ENCODE data around the gene MPHOSPH9.

MPHOSPH9 gene

DNA sequence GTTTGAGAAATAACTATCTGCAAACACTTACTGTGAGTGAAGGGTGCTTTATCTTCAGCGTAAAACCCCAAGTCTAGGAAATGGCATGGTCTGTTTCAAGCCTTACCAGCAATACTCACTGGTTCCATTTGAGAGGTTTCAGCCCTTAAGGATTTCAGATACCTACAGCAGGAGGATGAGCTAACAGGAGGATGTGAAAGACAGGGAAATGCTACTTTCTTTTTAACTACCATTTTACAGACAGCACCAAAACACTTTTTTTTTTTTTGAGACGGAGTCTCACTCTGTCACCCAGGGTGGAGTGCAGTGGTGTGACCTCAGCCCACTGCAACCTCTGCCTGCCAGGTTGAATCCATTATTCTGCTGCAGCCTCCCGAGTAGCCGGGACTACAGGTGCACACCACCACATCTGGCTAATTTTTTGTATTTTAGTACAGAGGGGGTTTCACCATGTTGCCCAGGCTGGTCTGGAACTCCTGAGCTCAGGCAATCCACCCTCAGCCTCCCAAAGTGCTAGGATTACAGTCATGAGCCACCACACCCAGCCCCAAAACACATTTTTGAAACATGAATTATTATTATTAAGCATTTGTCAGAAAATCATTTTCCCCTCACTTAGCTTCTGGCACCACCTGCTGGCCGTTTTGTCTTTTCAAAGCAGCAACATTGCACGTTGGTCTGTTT, 4.8 kb upstream of the MPHOSPH9 start:
- Histone ChIP-seq H3K27me3 (ENCODE audit: insufficient read depth, low read length) (no peaks in the 10 kb centered on the region), H2AFZ (ENCODE audit: insufficient read depth, low read length, poor library complexity) (no peak overlapping the region), H4K8ac (ENCODE audit: low read depth, low read length) (no peak overlapping the region), H3K4me1 (ENCODE audit: control insufficient read depth in 1 of 2, insufficient read depth in 2 of 2, low read length in 2 of 2) (peaks cover 2 to 7% of the 10 kb centered on the region in 2 experiments), H3K79me2 (ENCODE audit: control insufficient read depth, insufficient read depth, low read length, poor library complexity) (peaks cover 9% of the 10 kb centered on the region), H3K4ac (ENCODE audit: low read depth, low read length) (no peak overlapping the region), H3K4me3 (ENCODE audit: low read depth, low read length) (no peak overlapping the region), H3K79me1 (ENCODE audit: low read length) (peaks cover 4% of the 10 kb centered on the region), H2BK120ac (ENCODE audit: insufficient read depth, low read length, poor library complexity) (no peak overlapping the region), H3K9me3 (ENCODE audit: insufficient read depth, low read depth, low read length) (peaks cover 2% of the 10 kb centered on the region), H3K14ac (ENCODE audit: low read length) (no peak overlapping the region), H3K4me2 (ENCODE audit: low read length) (no peak overlapping the region), H3K18ac (ENCODE audit: low read length) (no peak overlapping the region), H3K9ac (ENCODE audit: low read length) (no peak overlapping the region), H3K36me3 (ENCODE audit: control insufficient read depth in 1 of 2, insufficient read depth in 2 of 2, low read length in 2 of 2) (peaks cover 0 to 2% of the 10 kb centered on the region in 2 experiments), H4K12ac (ENCODE audit: low read depth, low read length) (no peak overlapping the region), H2BK12ac (ENCODE audit: low read length) (no peak overlapping the region), H2AK5ac (ENCODE audit: low read length) (no peak overlapping the region), H3K27ac (ENCODE audit: low read depth, low read length) (no peak overlapping the region), H3K23ac (ENCODE audit: low read length) (no peak overlapping the region), H4K91ac (ENCODE audit: low read depth, low read length) (no peak overlapping the region), H2BK5ac (ENCODE audit: low read depth, low read length, poor library complexity) (no peak overlapping the region)
- WGBS (ENCODE audit: extremely low coverage, insufficient coverage, insufficient read length): no CpG with 5 or more reads among the region's 6 CpGs
- peak; percentile 72 to 92 for DNase-seq

- Histone ChIP-seq H3K79me2 (ENCODE audit: control insufficient read depth, insufficient read depth, low read length, poor library complexity) (peaks cover 9% of the 10 kb centered on the region), H3K27ac (ENCODE audit: low read depth, low read length) (peak overlapping the region; percentile 62), H3K14ac (ENCODE audit: low read length) (peak overlapping the region; percentile 74), H4K91ac (ENCODE audit: low read depth, low read length) (peak overlapping the region; percentile 64), H2BK120ac (ENCODE audit: insufficient read depth, low read length, poor library complexity) (peak overlapping the region; percentile 64), H3K9me3 (ENCODE audit: insufficient read depth, low read depth, low read length) (peaks cover 2% of the 10 kb centered on the region), H3K4ac (ENCODE audit: low read depth, low read length) (peak overlapping the region; percentile 95), H3K4me1 (ENCODE audit: control insufficient read depth in 1 of 2, insufficient read depth in 2 of 2, low read length in 2 of 2) (peaks cover 5 to 7% of the 10 kb centered on the region in 2 experiments), H3K4me3 (ENCODE audit: low read depth, low read length) (peak overlapping the region; percentile 81), H3K79me1 (ENCODE audit: low read length) (peaks cover 6% of the 10 kb centered on the region), H2AFZ (ENCODE audit: insufficient read depth, low read length, poor library complexity) (peak overlapping the region; percentile 86), H3K9ac (ENCODE audit: low read length) (peak overlapping the region; percentile 81), H3K27me3 (ENCODE audit: insufficient read depth, low read length) (no peaks in the 10 kb centered on the region), H4K12ac (ENCODE audit: low read depth, low read length) (peak overlapping the region; percentile 49), H3K4me2 (ENCODE audit: low read length) (peak overlapping the region; percentile 81), H2BK12ac (ENCODE audit: low read length) (no peak overlapping the region), H2BK5ac (ENCODE audit: low read depth, low read length, poor library complexity) (peak overlapping the region; percentile 35), H3K18ac (ENCODE audit: low read length) (peak overlapping the region; percentile 83), H2AK5ac (ENCODE audit: low read length) (peak overlapping the region; percentile 84), H4K8ac (ENCODE audit: low read depth, low read length) (peak overlapping the region; percentile 89), H3K23ac (ENCODE audit: low read length) (no peak overlapping the region), H3K36me3 (ENCODE audit: control insufficient read depth in 1 of 2, insufficient read depth in 2 of 2, low read length in 2 of 2) (no peaks in the 10 kb centered on the region)
- no peak for DNase-seq
- no CpG with 5 or more reads among the region's 42 CpGs for WGBS (ENCODE audit: extremely low coverage, insufficient coverage, insufficient read length)
These were observed 766 bp upstream of the MPHOSPH9 start for GRCh38 chr12:123233505-123234308.

GRCh38 chr12:123232472-123232806, 502 bp downstream of the MPHOSPH9 start:
- H3K79me2 ChIP-seq (ENCODE audit: control insufficient read depth, insufficient read depth, low read length, poor library complexity): peaks cover 9% of the 10 kb centered on the region
- WGBS (ENCODE audit: extremely low coverage, insufficient coverage, insufficient read length): no CpG with 5 or more reads among the region's 15 CpGs

GRCh38 chr12:123231931-123232330, 1.0 kb downstream of the MPHOSPH9 start:
- H2BK12ac ChIP-seq (ENCODE audit: low read length): no peak overlapping the region
- no peak overlapping the region for H4K12ac ChIP-seq (ENCODE audit: low read depth, low read length)
- no peak overlapping the region for H3K14ac ChIP-seq (ENCODE audit: low read length)
- DNase-seq: no peak
- H4K91ac ChIP-seq (ENCODE audit: low read depth, low read length): no peak overlapping the region
- H3K23ac ChIP-seq (ENCODE audit: low read length): no peak overlapping the region
- H4K8ac ChIP-seq (ENCODE audit: low read depth, low read length): no peak overlapping the region
- no peak overlapping the region for H3K27ac ChIP-seq (ENCODE audit: low read depth, low read length)
- H3K36me3 ChIP-seq (ENCODE audit: control insufficient read depth in 1 of 2, insufficient read depth in 2 of 2, low read length in 2 of 2): no peaks in the 10 kb centered on the region
- no peak overlapping the region for H2BK5ac ChIP-seq (ENCODE audit: low read depth, low read length, poor library complexity)
- peaks cover 5 to 7% of the 10 kb centered on the region in 2 experiments for H3K4me1 ChIP-seq (ENCODE audit: control insufficient read depth in 1 of 2, insufficient read depth in 2 of 2, low read length in 2 of 2)
- H3K4ac ChIP-seq (ENCODE audit: low read depth, low read length): no peak overlapping the region
- H2BK120ac ChIP-seq (ENCODE audit: insufficient read depth, low read length, poor library complexity): no peak overlapping the region
- no peaks in the 10 kb centered on the region for H3K27me3 ChIP-seq (ENCODE audit: insufficient read depth, low read length)
- WGBS (ENCODE audit: extremely low coverage, insufficient coverage, insufficient read length): no CpG with 5 or more reads among the region's 5 CpGs
- H3K79me1 ChIP-seq (ENCODE audit: low read length): peaks cover 6% of the 10 kb centered on the region
- peaks cover 2% of the 10 kb centered on the region for H3K9me3 ChIP-seq (ENCODE audit: insufficient read depth, low read depth, low read length)
- no peak overlapping the region for H3K9ac ChIP-seq (ENCODE audit: low read length)
- H3K4me2 ChIP-seq (ENCODE audit: low read length): peak overlapping the region; percentile 86
- H3K79me2 ChIP-seq (ENCODE audit: control insufficient read depth, insufficient read depth, low read length, poor library complexity): peaks cover 9% of the 10 kb centered on the region
- no peak overlapping the region for H3K18ac ChIP-seq (ENCODE audit: low read length)
- no peak overlapping the region for H2AFZ ChIP-seq (ENCODE audit: insufficient read depth, low read length, poor library complexity)
- no peak overlapping the region for H2AK5ac ChIP-seq (ENCODE audit: low read length)
- H3K4me3 ChIP-seq (ENCODE audit: low read depth, low read length): no peak overlapping the region

More at GRCh38 chr12:123232472-123232806, 502 bp downstream of the MPHOSPH9 start:
- no peaks in the 10 kb centered on the region for H3K27me3 ChIP-seq (ENCODE audit: insufficient read depth, low read length)
- no peak overlapping the region for H2AK5ac ChIP-seq (ENCODE audit: low read length)
- H3K36me3 ChIP-seq (ENCODE audit: control insufficient read depth in 1 of 2, insufficient read depth in 2 of 2, low read length in 2 of 2): no peaks in the 10 kb centered on the region
- no peak overlapping the region for H3K4ac ChIP-seq (ENCODE audit: low read depth, low read length)
- H3K79me1 ChIP-seq (ENCODE audit: low read length): peaks cover 6% of the 10 kb centered on the region
- peak overlapping the region; percentile 33 for H4K91ac ChIP-seq (ENCODE audit: low read depth, low read length)
- H2BK120ac ChIP-seq (ENCODE audit: insufficient read depth, low read length, poor library complexity): no peak overlapping the region
- no peak overlapping the region for H3K23ac ChIP-seq (ENCODE audit: low read length)
- peak overlapping the region; percentile 88 for H3K9ac ChIP-seq (ENCODE audit: low read length)
- H3K4me3 ChIP-seq (ENCODE audit: low read depth, low read length): peak overlapping the region; percentile 95
- H2AFZ ChIP-seq (ENCODE audit: insufficient read depth, low read length, poor library complexity): peak overlapping the region; percentile 71
- peaks cover 2% of the 10 kb centered on the region for H3K9me3 ChIP-seq (ENCODE audit: insufficient read depth, low read depth, low read length)
- H4K12ac ChIP-seq (ENCODE audit: low read depth, low read length): no peak overlapping the region
- DNase-seq: no peak
- peak overlapping the region; percentile 49 for H4K8ac ChIP-seq (ENCODE audit: low read depth, low read length)
- no peak overlapping the region for H2BK12ac ChIP-seq (ENCODE audit: low read length)
- peaks cover 5 to 7% of the 10 kb centered on the region in 2 experiments for H3K4me1 ChIP-seq (ENCODE audit: control insufficient read depth in 1 of 2, insufficient read depth in 2 of 2, low read length in 2 of 2)
- H2BK5ac ChIP-seq (ENCODE audit: low read depth, low read length, poor library complexity): no peak overlapping the region
- H3K14ac ChIP-seq (ENCODE audit: low read length): no peak overlapping the region
- peak overlapping the region; percentile 43 for H3K27ac ChIP-seq (ENCODE audit: low read depth, low read length)
- peak overlapping the region; percentile 86 for H3K4me2 ChIP-seq (ENCODE audit: low read length)
- peak overlapping the region; percentile 2 for H3K18ac ChIP-seq (ENCODE audit: low read length)
